SK-N-SH (cell line): ENCODE measurements around the gene IQGAP1.

Experiments
- CTCF ChIP-seq: fragments of 200-600 bp; sonication (generic); IDR thresholded peaks from 2 replicates; pipeline ENCODE4 v1.6.1; 2017; ENCODE audit warnings: antibody characterized with exemption, mild to moderate bottlenecking, moderate library complexity
- EP300 ChIP-seq, 2 experiments: IDR thresholded peaks; 2 replicates each; pipeline versions ENCODE4 v1.4.0 to v1.6.1; 2012; ENCODE audit warnings: borderline replicate concordance in 1 of 2, low read depth in 1 of 2, low read length in 1 of 2
- EZH2phosphoT487 ChIP-seq: fragments of 200-600 bp; sonication (generic); IDR thresholded peaks from 2 replicates; pipeline ENCODE4 v1.6.1; 2017; ENCODE audit warnings: low read depth, mixed run types, mild to moderate bottlenecking, antibody characterized with exemption, moderate library complexity, borderline replicate concordance
- FOXM1 ChIP-seq: IDR thresholded peaks from 2 replicates; pipeline ENCODE4 v1.4.0; 2012; ENCODE audit warnings: low read depth, mild to moderate bottlenecking
- GABPA ChIP-seq: IDR thresholded peaks from 2 replicates; pipeline ENCODE4 v1.4.0; 2012; ENCODE audit warnings: low read depth, mild to moderate bottlenecking
- IRF3 ChIP-seq: fragments of 150-350 bp; IDR thresholded peaks from 2 replicates; pipeline ENCODE4 v1.6.1; 2016; ENCODE audit warnings: mild to moderate bottlenecking, low read depth, low read length
- POLR2AphosphoS5 ChIP-seq: IDR thresholded peaks from 2 replicates; pipeline ENCODE4 v1.6.1; 2012; ENCODE audit warnings: low read depth, low read length
- RAD21 ChIP-seq: IDR thresholded peaks from 2 replicates; pipeline ENCODE4 v1.6.1; 2012; ENCODE audit warnings: mild to moderate bottlenecking, low read length
- RFX5 ChIP-seq: IDR thresholded peaks from 2 replicates; pipeline ENCODE4 v1.6.1; 2012; ENCODE audit warnings: mild to moderate bottlenecking, improper control_type of control experiment, low read length
- SIN3A ChIP-seq: IDR thresholded peaks from 2 replicates; pipeline ENCODE4 v1.6.1; 2012; ENCODE audit warnings: low read depth, mild to moderate bottlenecking, low read length, moderate library complexity, borderline replicate concordance
- SMC3 ChIP-seq: IDR thresholded peaks from 2 replicates; pipeline ENCODE4 v1.6.1; 2012; ENCODE audit warnings: low read depth, low read length, improper control_type of control experiment
- TCF12 ChIP-seq: IDR thresholded peaks from 2 replicates; pipeline ENCODE4 v1.4.0; 2012

GRCh38 chr15:90360746-90361145, 27.3 kb upstream of the IQGAP1 start:
- TF ChIP-seq POLR2AphosphoS5 (no peak), CTCF (no peak), RAD21 (no peak), SMC3 (no peak), RFX5 (no peak), IRF3 (no peak), EZH2phosphoT487 (no peak), GABPA (no peak), FOXM1 (no peak), EP300 (IDR thresholded peaks at IDR 0.05; ENCODE audit: borderline replicate concordance in 1 of 2, low read depth in 1 of 2, low read length in 1 of 2) (no peak), SIN3A (no peak), TCF12 (no peak)
